Gastrocnemius medialis (tissue), 4 donors: ENCODE measurements around the gene AHCYL1. TPM values are rescaled to one million over a fixed set of nuclear protein-coding genes. Genes with fewer than 3 reads are reported as not detected.

Source experiments
- ATAC-seq, 2 donors: fragments of 150-250 bp; one replicate each; pipeline ENCODE4 v1.9.1; 2016
- DNase-seq, 2 donors: peaks; one replicate each; pipeline ENCODE4 v3.0.0-alpha.2; 2019
- H3K27ac ChIP-seq, 4 donors: fragments of 200-600 bp; sonication (generic); 1 replicate in 1 of 4; 2 replicates in 3 of 4; pipeline ENCODE4 v1.5.1; 2016 to 2018; ENCODE audit warnings: mild to moderate bottlenecking in 2 of 4, moderate library complexity in 1 of 4
- H3K27me3 ChIP-seq, 3 donors: fragments of 200-600 bp; sonication (generic) in 2 of 3; 1 replicate in 1 of 3; 2 replicates in 2 of 3; pipeline versions ENCODE4 v1.5.1 to v1.6.0; 2016 to 2019; ENCODE audit warnings: mild to moderate bottlenecking in 1 of 3, moderate library complexity in 1 of 3
- H3K36me3 ChIP-seq, 2 donors: fragments of 200-600 bp; sonication (generic) in 1 of 2; one replicate each; pipeline ENCODE4 v1.5.1; 2017 to 2018
- H3K4me1 ChIP-seq, 2 donors: fragments of 200-600 bp; sonication (generic) in 1 of 2; one replicate each; pipeline ENCODE4 v1.5.1; 2016 to 2017; ENCODE audit warnings: mild to moderate bottlenecking in 2 of 2
- H3K4me3 ChIP-seq, 4 donors: fragments of 200-600 bp; sonication (generic) in 3 of 4; 1 replicate in 1 of 4; 2 replicates in 3 of 4; pipeline ENCODE4 v1.5.1; 2016 to 2019; ENCODE audit warnings: mild to moderate bottlenecking in 2 of 4
- H3K9me3 ChIP-seq, 3 donors: fragments of 200-600 bp; sonication (generic) in 2 of 3; 1 replicate in 1 of 3; 2 replicates in 2 of 3; pipeline ENCODE4 v1.5.1; 2016 to 2019
- POLR2A ChIP-seq, 2 donors: fragments of 450-650 bp; IDR thresholded peaks; one replicate each; pipeline ENCODE4 v1.6.1; 2017; ENCODE audit warnings: antibody characterized with exemption in 2 of 2, mild to moderate bottlenecking in 2 of 2, moderate library complexity in 2 of 2
- in situ Hi-C, 4 donors: fragments of 200-750 bp; cut with MboI; loops; one replicate each; pipeline versions ENCODE4 v1.15.0 to v1.8.0; 2017; ENCODE audit warnings: low sequenced_read_pairs in 4 of 4
- intact Hi-C: fragments of 100-400 bp; cut with DNase I; formaldehyde crosslinking; loops from one replicate; pipeline ENCODE4 v1.15.1; 2023; ENCODE audit warnings: low total_unique reads
- total RNA-seq, 4 donors: library from RNA; depleted of rRNA; stranded (reverse); fragments of >200 nt; gene quantifications; one replicate each; pipeline versions ENCODE4 v1.1.0 to v1.2.3, GENCODE V29; 2016
- TF ChIP-seq, protein P1 (sequence below), 5 experiments: fragments of 450-650 bp in 3 of 5; fragments of 200-600 bp in 2 of 5; sonication (generic) in 2 of 5; IDR thresholded peaks in 4 of 5; conservative IDR thresholded peaks in 1 of 5; 1 replicate in 4 of 5; 2 replicates in 1 of 5; pipeline ENCODE4 v1.5.1; 2016 to 2019; ENCODE audit warnings: antibody characterized with exemption in 5 of 5, mild to moderate bottlenecking in 3 of 5, moderate library complexity in 3 of 5

The AHCYL1 gene
- total RNA-seq, 4 donors from 2014 or later: 42.3 to 109 (median 69.6) TPM

DNA sequence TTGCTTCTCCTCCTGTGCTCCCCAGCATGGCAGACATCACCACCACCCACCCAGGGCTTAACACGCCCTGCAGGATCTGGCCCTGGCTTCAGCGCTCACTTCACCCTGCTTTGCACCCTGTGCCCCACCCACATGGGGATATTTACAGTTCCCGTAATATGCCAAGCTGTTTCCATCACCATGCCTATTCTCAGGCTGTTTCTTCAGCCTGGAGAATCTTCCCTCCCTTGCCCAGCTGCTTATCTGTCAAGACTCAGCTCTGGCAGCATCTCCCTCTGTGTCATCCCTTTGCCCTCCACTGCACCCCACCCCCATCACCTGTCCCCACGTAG, 3.6 kb upstream of the AHCYL1 start:
- no peak for ATAC-seq
- no peaks in the 10 kb centered on the region for H3K9me3 ChIP-seq
- intact Hi-C loops: loop anchor here (5.0 kb wide), 1 partner anchor 104 kb away; no protein-coding TSS in a partner anchor
- H3K36me3 ChIP-seq: no peaks in the 10 kb centered on the region
- no peaks in the 10 kb centered on the region for H3K27me3 ChIP-seq
- H3K4me3 ChIP-seq: no peak overlapping the region
- peak overlapping the region in 1 of 4 donors; percentile 41 for H3K27ac ChIP-seq
- DNase-seq: no peak
- peaks cover 27 to 30% of the 10 kb centered on the region in 2 donors for H3K4me1 ChIP-seq
- no peak for TF ChIP-seq POLR2A (IDR thresholded peaks at IDR 0.05)
- TF ChIP-seq, protein P1, sequence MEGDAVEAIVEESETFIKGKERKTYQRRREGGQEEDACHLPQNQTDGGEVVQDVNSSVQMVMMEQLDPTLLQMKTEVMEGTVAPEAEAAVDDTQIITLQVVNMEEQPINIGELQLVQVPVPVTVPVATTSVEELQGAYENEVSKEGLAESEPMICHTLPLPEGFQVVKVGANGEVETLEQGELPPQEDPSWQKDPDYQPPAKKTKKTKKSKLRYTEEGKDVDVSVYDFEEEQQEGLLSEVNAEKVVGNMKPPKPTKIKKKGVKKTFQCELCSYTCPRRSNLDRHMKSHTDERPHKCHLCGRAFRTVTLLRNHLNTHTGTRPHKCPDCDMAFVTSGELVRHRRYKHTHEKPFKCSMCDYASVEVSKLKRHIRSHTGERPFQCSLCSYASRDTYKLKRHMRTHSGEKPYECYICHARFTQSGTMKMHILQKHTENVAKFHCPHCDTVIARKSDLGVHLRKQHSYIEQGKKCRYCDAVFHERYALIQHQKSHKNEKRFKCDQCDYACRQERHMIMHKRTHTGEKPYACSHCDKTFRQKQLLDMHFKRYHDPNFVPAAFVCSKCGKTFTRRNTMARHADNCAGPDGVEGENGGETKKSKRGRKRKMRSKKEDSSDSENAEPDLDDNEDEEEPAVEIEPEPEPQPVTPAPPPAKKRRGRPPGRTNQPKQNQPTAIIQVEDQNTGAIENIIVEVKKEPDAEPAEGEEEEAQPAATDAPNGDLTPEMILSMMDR (IDR thresholded peaks at IDR 0.05 in 4 of 5, conservative IDR thresholded peaks at IDR 0.05 in 1 of 5): no peak
- in situ Hi-C loops: loop anchor here (5.0 to 10.0 kb wide), 8 partner anchors 64 to 436 kb away; partner anchors contain the start of genes GNAI3 (in 2 of the 4) and GSTM2 (in 1 of the 4)

DNA sequence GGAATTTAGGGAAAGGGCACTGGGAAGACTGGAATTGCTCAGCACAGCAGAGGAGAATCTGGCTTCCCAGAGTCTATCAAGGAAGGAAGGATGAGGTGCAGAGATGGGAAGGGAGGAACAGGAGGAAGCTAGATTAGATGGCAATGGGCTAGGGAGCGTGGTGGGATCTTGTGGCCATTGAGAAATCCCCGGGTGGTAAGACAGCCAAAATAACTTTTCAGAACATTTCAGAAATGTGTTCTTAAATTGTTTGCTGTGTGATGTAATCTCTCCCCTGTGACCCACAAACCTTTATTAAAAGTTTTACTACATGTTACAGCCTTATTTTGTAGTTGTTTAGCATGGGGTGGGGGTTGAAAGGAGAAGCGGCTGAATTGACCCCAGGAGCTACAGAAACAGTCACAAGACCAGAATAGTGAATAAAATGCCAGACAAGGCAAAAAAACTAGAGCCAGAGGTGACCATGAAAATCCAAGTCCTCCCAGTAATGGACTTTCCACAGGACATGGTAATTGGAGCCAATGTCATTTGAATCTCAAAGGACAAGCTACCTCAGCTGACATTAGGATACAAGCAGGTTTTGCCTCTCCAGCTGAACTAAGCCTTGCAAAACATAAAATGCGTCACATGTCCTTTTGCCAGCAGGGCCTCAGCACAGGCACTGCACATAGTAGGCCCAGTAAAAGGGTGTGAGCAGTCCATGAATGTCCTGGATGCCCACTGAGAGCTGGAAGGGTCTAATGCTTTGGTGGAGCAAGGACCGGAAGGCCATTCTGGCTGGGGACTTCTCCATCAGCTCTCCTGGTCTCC, 980 bp upstream of the AHCYL1 start:
- Histone ChIP-seq H3K4me1 (peaks cover 43 to 56% of the 10 kb centered on the region in 2 donors), H3K27ac (peak overlapping the region; percentile 64 to 99 (median 96)), H3K4me3 (no peak overlapping the region), H3K27me3 (no peaks in the 10 kb centered on the region), H3K36me3 (no peaks in the 10 kb centered on the region), H3K9me3 (no peaks in the 10 kb centered on the region)
- intact Hi-C loops (loop anchor here (1.0 to 5.0 kb wide), 7 partner anchors 61 to 435 kb away; partner anchors contain the start of genes CSF1 and GNAI3), in situ Hi-C loops (loop anchor here (5.0 to 10.0 kb wide), 8 partner anchors 66 to 439 kb away; partner anchors contain the start of genes GNAI3 (in 2 of the 4) and GSTM2 (in 1 of the 4))
- DNase-seq (peak in 1 of 2 donors; percentile 56), ATAC-seq (peak in 1 of 2 donors; percentile 5)
- no peak for TF ChIP-seq POLR2A (IDR thresholded peaks at IDR 0.05)
- TF ChIP-seq, protein P1 (IDR thresholded peaks at IDR 0.05 in 4 of 5, conservative IDR thresholded peaks at IDR 0.05 in 1 of 5): no peak

- no peaks in the 10 kb centered on the region for H3K27me3 ChIP-seq
- intact Hi-C loops (loop anchor here (1.0 to 5.0 kb wide), 7 partner anchors 61 to 436 kb away; partner anchors contain the start of genes CSF1 and GNAI3), in situ Hi-C loops (loop anchor here (5.0 to 10.0 kb wide), 8 partner anchors 67 to 439 kb away; partner anchors contain the start of genes GNAI3 (in 2 of the 4) and GSTM2 (in 1 of the 4))
- H3K4me1 ChIP-seq: peaks cover 49 to 59% of the 10 kb centered on the region in 2 donors
- DNase-seq (peak in 1 of 2 donors; percentile 54), ATAC-seq (peak; percentile 19 to 21)
- peak overlapping the region; percentile 64 to 99 (median 96) for H3K27ac ChIP-seq
- TF ChIP-seq POLR2A (IDR thresholded peaks at IDR 0.05): no peak
- TF ChIP-seq, protein P1 (IDR thresholded peaks at IDR 0.05 in 4 of 5, conservative IDR thresholded peaks at IDR 0.05 in 1 of 5): no peak
- peak overlapping the region in 2 of 4 donors; percentile 88 to 95 for H3K4me3 ChIP-seq
- H3K36me3 ChIP-seq: no peaks in the 10 kb centered on the region
- H3K9me3 ChIP-seq: no peaks in the 10 kb centered on the region
These were observed 442 bp upstream of the AHCYL1 start for GRCh38 chr1:109984190-109984455.

DNA sequence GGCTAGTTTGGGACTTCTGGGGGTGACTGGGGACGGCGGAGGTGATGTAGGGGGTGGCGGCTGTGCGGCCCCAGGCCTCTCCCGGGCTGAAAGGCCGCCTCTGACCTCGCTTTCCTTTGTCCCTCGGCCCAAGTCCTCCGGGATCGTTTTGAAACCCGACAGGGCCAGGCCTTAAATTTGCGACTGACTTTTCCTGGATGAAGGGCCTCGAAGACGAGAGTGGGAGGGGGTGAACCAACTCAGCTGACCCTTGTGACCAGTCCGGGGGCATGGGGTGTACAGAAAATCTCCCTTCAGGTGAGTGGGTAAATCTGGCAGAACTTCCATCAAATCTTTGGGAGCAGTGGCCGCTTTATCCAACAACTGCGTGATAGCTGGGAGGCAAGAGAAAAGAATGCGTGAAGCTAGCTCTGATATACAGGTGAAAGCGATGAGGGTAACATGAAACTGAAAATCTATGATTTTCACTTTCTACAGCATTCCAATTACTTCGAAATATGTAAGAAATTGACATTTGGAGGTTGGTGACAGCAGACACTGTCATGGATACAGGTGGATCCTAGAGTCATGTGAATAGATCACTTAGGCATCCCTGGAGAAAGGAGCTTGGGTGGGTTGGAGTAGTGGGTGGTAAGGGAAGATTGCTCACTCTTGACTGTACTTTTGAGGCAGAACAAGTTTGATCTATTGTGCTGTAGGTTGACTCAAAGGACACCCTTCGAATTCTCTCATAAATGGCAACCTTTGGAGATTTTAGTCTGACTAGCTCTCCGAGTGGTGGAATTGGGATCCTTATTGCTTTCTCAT, 885 bp downstream of the AHCYL1 start:
- no peaks in the 10 kb centered on the region for H3K27me3 ChIP-seq
- intact Hi-C loops: loop anchor here (2.0 kb wide), 3 partner anchors 63 to 345 kb away; partner anchors contain the start of gene CSF1
- H3K4me3 ChIP-seq: peak overlapping the region; percentile 74 to 95 (median 82)
- no peaks in the 10 kb centered on the region for H3K36me3 ChIP-seq
- peaks cover 54 to 58% of the 10 kb centered on the region in 2 donors for H3K4me1 ChIP-seq
- H3K9me3 ChIP-seq: no peaks in the 10 kb centered on the region
- ATAC-seq: peak in 1 of 2 donors; percentile 7
- no peak for TF ChIP-seq POLR2A (IDR thresholded peaks at IDR 0.05)
- TF ChIP-seq, protein P1 (IDR thresholded peaks at IDR 0.05 in 4 of 5, conservative IDR thresholded peaks at IDR 0.05 in 1 of 5): no peak
- no peak for DNase-seq
- H3K27ac ChIP-seq: peak overlapping the region; percentile 92 to 99 (median 96)
- in situ Hi-C loops: loop anchor here (5.0 to 10.0 kb wide), 9 partner anchors 208 to 443 kb away; partner anchors contain the start of genes GNAI3 (in 2 of the 4) and GSTM2 (in 1 of the 4)
